ENCODE data around the gene SDK2.

- TF ChIP-seq, protein P1, sequence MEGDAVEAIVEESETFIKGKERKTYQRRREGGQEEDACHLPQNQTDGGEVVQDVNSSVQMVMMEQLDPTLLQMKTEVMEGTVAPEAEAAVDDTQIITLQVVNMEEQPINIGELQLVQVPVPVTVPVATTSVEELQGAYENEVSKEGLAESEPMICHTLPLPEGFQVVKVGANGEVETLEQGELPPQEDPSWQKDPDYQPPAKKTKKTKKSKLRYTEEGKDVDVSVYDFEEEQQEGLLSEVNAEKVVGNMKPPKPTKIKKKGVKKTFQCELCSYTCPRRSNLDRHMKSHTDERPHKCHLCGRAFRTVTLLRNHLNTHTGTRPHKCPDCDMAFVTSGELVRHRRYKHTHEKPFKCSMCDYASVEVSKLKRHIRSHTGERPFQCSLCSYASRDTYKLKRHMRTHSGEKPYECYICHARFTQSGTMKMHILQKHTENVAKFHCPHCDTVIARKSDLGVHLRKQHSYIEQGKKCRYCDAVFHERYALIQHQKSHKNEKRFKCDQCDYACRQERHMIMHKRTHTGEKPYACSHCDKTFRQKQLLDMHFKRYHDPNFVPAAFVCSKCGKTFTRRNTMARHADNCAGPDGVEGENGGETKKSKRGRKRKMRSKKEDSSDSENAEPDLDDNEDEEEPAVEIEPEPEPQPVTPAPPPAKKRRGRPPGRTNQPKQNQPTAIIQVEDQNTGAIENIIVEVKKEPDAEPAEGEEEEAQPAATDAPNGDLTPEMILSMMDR (conservative IDR thresholded peaks at IDR 0.05; ENCODE audit: low read depth in 2 of 2), result no peak
- TF ChIP-seq EZH2 (IDR thresholded peaks at IDR 0.05; ENCODE audit: low read depth, unreplicated experiment) (no peak), JUNB (IDR thresholded peaks at IDR 0.05; ENCODE audit: unreplicated experiment) (no peak)
- TF ChIP-seq, protein P2, sequence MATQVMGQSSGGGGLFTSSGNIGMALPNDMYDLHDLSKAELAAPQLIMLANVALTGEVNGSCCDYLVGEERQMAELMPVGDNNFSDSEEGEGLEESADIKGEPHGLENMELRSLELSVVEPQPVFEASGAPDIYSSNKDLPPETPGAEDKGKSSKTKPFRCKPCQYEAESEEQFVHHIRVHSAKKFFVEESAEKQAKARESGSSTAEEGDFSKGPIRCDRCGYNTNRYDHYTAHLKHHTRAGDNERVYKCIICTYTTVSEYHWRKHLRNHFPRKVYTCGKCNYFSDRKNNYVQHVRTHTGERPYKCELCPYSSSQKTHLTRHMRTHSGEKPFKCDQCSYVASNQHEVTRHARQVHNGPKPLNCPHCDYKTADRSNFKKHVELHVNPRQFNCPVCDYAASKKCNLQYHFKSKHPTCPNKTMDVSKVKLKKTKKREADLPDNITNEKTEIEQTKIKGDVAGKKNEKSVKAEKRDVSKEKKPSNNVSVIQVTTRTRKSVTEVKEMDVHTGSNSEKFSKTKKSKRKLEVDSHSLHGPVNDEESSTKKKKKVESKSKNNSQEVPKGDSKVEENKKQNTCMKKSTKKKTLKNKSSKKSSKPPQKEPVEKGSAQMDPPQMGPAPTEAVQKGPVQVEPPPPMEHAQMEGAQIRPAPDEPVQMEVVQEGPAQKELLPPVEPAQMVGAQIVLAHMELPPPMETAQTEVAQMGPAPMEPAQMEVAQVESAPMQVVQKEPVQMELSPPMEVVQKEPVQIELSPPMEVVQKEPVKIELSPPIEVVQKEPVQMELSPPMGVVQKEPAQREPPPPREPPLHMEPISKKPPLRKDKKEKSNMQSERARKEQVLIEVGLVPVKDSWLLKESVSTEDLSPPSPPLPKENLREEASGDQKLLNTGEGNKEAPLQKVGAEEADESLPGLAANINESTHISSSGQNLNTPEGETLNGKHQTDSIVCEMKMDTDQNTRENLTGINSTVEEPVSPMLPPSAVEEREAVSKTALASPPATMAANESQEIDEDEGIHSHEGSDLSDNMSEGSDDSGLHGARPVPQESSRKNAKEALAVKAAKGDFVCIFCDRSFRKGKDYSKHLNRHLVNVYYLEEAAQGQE (IDR thresholded peaks at IDR 0.05; ENCODE audit: unreplicated experiment), result no peak
Observed at GRCh38 chr17:73480740-73481139, 163.5 kb downstream of the SDK2 start.
